Amniotic stem cell (primary cell): ENCODE data around the gene LYZL6.
"Not testable (repeated sequence)": the region's sequence is repeated elsewhere in the genome, so short reads cannot be mapped to it uniquely, and the experiment has no call there.

Experiments
- DNase-seq: peaks from one replicate; lab custom pipeline; 2025; lab: John Stamatoyannopoulos, UW

LYZL6 gene

DNA sequence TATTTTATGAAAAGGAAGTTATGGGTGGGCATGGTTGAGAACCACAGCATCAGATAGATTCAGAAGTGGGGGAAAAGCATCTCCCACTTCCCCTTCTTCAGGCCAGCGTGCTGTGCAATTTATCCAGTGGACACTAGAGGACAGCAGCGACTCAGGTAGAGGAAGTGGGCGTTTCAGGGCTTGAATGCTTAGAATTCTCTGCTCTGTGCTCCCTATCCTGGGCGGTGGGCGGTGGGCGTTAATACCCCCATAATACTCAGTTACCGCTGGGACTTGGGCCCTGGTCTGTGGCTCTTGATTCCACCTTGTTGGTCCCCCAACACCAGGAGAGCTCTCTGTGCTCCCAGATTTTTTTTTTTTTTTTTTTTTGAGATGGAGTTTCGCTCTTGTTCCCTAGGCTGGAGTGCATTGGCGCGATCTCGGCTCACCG, 3.7 kb upstream of the LYZL6 start:
- no peak for DNase-seq

DNA sequence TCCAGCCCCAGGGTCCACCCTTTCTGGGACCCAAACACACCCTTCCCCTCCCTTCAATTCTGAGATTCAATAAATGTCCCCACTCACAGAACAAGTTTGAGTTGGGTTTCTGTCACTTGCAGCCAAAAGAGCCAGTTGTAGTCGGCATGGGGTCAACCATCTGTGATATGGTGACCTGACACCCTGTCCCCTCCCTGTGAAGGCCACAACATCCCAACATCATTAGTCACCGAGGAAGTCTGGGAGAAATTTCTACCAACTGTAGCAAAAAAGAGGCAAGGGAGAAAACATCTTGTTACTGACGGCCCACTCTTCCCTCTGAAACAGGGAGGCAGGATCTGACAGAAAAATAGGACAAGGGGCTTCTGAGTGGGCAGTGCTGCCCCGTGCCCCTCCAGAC, 638 bp upstream of the LYZL6 start:
- DNase-seq: no peak

DNA sequence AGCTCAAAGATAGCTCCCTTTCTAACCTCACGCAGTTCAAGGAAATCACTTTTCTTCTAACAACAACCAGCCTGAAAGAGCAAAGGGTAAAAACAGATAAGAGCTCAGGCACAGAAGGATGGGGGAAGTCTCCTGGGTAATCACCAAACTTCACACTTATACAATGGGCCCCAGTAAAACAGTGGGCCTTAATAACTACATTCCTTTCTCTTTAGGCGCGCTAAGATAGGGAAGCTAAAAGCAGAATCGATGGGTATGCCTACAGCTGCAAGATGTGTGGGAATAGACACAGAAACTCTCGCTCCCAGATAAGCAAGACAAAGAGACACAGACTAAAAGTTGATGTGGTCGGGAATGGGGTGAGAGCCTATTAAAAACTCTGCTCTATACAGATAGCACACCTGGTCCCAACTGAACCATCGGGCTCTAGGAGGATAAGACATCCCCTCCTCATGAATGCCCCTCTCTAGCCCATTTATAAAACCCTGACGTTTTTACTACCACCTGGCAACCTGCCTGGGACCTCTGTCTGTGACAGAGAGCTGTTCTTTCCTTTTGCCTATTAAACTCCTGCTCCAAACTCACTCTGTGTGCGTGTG, 826 bp downstream of the LYZL6 start:
- no peak for DNase-seq

DNA sequence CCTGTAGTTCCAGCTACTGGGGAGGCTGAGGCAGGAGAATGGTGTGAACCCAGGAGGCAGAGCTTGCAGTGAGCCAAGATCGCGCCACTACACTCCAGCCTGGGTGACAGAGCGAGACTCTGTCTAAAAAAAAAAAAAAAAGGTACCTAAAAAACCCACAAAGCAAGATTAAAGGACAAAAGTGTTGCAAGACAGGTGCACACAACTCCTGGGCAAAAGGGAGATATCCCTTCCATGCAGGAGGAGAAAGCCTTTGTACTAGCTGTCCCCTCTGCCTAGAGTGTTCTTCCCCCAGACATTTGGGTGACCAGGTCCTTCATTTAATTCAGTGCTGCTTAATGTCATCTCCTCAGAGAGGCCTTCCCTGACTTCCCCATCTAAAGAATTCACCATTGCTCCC, 5.0 kb downstream of the LYZL6 start:
- DNase-seq: not testable (repeated sequence)

DNA sequence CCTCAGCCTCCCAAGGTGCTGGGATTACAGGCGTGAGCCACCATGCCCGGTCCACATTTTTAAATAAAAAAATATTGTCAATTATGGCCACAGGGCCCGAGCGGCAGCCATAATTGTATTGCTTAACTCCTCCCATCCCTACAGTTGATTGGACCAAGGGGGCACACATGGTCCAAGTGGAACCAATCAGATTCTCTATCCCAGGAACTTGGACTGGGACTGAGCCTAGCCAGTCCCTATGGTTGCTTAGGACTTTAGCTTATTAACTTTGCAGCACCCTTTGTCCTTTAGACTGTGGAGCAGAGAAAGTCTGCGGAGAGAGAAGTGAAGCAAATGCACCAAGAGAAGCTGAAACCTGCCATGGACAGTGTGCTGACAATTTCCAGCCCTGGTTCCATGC, 7.5 kb downstream of the LYZL6 start:
- DNase-seq: no peak

DNA sequence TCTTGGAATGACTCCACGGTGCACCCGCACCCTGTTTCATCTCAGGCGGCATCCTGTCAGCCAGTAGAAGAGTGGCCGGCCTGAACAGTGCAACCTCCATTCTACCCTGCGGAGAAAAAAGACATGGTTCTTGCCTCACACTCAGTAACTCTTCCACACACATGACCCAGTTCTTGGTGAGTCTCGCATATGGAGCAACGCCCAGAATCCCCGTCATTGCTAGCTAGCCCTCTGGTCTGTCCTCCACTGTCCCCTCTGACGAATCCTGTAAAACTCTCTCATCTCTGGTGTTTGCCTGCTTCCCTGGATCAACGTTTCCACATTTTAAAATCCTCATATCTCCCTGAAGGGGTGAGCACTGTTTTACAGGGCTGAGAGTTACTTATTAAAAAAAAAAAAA, 8.8 kb downstream of the LYZL6 start:
- DNase-seq: no peak

DNA sequence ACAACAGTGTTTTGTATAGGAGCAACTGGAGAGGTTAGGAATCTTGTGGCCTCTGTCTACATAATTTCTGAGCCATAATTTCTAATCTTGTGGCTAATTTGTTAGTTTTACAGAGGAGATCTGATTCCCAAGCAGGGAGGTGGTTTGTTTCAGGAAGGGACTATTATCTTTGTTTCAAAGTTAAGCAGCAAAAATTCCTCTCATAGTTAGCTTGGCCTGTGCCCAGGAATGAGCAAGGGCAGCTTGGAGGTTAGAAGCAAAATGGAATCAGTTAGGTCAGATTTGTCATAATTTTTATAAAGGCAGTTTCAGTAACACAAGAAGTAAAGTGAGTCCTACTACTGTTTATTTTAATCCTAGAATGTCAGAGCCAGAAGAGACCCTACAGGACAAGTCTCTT, 10.9 kb downstream of the LYZL6 start:
- DNase-seq: no peak

DNA sequence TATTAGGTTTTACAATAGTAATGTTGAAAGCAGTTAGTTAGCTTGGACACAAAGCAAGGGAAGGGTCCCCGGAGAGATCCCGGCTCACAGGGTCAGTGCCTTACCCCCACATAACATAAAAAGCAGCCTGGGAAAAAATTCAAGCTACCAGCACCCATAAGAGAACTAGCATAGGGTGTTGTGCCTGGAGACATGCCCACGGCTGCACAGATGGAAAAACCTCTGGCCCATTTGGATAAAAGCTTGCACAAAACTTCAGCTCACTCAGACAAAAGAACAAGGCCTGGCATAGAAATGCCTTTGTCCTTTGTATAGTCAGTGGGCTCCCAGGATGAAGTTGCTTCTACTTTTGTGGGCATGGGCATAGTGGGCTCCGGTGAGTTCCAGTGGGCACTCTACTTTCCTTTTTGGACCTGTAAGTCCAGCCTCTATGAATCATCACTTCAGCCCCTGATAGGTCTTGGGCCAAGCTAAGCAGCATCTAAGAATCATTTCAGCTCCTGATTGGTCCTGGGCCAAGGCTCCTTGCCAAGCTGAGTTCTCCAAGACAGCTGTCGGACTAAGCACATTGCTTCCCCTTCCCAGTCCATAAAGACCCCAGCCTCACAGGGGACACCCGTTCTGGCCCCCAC, 11.6 kb downstream of the LYZL6 start:
- no peak for DNase-seq

DNA sequence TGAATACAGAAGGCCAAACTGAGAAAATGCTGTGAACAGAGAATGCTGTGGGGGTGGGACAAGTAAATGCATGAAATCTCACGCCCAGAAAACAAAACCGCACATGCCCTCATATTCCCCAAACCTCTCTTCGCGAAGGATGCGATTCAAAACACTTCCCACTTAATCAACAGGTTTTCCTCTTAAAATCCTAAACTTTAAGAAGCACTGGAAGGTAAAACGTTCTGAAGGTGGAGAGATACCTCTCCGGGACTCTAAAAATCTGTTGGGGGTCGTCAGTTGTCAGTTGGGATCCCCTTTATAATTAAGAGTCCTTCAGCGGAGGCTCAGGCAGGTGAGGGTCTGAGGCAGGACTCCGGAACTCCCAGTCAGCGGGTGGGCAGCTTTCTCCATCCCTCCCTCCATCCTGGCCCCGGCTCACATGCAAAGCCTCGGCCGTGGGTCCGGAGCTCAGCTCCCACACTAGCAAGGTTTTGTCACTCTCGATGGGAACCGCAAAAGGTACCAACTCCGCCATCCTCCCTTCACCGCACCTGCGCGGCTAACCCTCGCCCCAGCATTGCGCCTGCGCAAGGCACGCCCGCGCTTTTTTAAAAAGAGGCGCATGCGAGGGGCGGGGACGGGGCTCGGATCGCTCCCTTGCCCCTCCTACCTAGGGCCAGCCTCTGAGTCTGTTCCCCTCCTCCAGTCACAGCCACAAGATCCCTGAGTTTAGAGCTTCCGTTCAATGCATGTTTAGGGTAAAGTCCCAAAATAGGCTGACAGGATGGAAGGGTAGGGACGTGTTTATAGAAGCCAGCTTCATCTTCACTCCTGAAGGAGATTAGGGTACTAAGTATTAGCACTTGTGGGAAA, 13.1 kb downstream of the LYZL6 start, which contains the start of gene RDM1:
Gene RDM1, minus strand, starts transcription at position 563 of the 855 bp plus-strand sequence. Its CDS starts 46 bp downstream, at position 517.
- DNase-seq: no peak

DNA sequence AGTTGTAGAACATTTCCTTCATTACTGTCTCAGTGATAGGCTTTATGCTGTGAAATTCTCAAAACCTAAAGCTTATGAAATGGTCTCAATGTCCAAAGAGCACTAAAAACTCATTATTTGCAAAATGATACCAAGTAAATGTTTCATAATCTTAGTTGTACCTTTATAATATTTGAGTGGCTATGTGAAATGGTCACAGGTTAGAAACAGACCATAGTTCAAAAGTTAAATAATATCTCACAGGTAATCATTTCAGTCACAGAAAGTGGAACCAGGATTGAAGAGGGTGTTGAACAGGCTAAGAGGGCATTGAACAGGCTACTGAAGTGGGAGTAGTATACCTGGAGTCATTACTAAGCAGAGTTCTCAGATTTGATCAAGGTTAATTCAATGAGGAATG, 15.8 kb downstream of the LYZL6 start:
- no peak for DNase-seq

DNA sequence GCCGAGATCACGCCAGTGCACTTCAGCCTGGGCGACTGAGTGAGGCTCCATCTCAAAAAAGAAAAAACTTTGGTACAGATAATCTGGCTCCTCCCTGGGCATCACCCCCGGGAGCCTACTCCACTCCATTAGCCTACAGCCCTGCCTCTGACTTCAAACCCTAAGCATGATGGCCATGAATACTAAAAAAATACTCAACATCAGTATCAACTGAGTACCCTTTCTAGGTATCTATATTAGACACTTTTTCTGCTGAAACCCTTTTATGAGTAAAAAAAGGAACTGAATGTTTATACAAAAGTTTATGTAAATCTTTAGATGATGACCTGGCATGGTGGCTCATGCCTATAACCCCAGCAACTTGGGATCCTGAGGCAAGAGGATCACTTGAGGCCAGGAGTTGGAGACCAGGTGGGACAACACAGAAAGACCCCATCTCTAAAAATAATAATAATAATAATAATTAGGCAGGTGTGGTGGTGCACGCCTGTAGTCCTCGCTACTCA, 19.9 kb downstream of the LYZL6 start:
- DNase-seq: no peak

DNA sequence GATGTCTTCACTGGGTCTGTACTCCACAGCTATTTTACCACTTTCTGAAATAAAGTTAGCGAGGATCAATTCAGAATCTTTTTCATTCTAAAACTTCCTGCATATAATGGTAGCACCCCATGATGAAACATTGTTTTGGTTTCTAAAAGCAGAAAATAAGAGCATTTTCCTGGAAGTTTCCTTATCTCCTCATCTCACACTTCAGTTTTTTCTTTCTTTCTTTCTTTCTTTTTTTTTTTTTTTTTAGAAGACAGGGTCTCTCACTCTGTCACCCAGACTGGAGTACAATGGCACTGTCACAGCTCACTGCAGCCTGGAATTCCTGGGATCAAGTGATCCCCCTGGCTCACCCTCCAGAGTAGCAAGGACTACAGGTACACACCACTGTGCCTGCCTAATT, 23.3 kb downstream of the LYZL6 start:
- DNase-seq: no peak

DNA sequence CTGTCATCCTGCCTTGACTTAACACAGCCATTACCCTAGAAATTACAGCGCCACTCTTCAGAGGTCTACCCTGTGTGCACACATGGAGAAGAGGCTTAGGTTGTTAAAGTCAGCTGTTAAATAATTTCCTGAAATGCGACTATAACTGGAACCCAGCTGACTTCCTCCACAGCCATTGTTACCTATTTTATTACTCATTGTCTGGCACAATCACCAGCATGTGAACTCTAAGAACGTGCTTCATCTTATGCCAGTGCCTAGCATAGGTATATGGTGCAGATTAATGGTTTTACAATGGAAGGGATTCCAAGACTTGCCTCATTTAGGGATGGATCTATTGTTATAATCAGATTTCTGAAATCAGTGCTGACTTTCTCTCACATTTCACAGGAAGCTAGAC, 24.8 kb downstream of the LYZL6 start:
- no peak for DNase-seq

DNA sequence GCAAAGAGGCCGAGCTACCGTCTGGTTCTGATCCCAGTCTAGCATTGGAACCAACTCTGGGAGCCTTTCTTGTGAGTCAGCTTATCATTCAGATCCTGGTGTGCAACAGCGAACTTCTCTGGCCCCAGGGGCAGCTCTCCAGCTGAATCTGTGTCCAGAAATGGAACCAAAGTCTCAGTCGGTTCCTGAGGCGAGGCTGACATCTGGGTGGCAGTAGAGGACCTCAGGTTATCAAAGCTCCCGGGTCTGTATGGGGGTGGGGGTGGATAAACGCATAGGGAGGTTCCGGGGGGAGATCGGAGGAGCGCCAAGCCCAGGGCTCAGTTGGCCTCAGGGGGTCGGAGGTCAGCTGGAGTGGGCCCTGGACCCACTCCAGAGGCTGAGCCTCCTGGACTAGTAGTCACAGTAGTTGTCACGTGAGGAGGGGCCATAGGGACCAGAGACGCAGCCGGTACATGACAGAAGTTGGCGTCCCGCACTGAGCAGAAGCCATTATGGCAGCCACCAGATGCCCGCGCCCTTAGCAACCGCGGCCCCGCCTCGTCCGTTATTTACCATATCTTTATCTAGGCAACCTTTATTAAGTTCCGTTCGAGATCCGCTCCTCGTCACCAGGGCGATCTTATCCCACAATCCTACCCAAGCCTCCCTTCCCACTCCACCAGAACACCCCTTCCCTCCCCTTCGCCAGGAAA, 25.8 kb downstream of the LYZL6 start:
- DNase-seq: no peak

DNA sequence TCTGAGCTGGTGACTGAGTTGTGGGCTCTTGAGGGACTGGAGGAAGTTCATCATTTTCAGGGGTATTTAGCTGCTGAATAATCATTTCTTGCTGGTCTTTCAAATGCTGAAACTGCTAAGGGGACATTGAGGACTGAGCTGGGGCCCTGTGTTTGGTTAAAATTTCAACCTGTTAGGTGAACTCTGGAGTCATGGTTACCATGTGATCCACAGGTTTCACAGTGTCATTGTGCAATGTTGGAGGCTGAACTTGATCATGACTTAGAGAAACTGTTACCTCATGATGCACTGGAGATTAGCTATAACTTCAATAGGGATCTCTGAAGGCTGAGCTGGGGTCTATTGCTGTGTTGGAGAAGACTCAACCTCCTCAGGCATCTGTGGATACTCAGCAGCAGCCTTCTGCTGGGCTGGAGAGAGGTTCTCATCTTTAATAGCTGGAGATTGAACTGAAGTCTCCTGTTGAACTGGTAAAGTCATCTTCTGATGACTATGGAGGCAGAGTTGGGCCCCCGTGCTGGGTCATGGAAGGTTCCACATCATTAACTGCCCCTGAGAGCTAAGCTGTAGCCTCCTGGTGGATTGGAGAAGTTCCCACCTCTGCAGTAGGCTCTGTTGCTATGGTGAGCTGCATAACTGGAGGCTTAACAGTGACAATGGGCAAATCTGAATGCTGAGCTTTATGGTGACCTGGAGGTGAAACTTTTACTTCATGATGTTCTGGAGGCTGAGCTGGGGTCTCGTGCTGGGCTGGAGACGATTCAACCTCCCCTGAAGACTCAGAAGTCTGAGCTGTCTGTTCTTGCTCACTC, 28.2 kb downstream of the LYZL6 start:
- DNase-seq: no peak

DNA sequence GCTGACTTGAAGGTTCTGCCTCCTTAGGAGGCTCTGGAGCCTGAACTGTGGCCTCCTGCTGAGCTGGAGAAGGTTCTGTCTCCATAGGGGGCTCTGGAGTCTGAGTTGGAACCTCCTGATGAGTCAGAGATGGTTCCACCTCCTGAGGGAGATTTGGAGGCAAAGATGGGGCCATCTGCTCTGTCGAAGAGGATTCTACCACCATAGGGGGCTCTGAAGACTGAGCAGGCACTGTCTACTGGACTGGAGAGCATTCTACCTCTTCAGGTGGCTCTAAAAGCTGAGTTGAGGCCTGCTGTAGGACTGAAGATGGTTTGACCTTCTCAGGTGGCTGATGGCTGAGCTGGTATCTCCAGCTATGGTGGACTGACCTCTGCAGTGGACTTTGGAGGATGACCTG, 29.2 kb downstream of the LYZL6 start:
- DNase-seq: no peak

DNA sequence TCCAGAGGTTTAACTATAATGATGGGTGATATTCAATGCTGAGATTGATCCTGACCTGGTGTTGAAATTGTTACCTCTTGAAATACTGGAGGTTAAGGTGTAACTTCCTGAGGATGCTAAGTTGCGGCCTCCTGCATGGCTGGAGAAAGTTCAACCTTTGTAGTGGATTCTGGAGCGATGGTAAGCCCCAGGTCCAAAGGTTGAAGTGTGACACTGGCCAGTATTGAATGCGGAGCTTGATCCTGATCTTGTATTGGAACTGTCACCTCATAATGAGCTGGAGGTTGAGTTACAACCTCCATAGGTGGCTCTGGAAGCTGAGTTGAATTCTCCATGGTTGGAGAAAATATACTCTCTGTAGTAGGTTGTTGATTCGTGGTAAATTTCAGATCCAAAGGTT, 29.9 kb downstream of the LYZL6 start:
- DNase-seq: no peak

DNA sequence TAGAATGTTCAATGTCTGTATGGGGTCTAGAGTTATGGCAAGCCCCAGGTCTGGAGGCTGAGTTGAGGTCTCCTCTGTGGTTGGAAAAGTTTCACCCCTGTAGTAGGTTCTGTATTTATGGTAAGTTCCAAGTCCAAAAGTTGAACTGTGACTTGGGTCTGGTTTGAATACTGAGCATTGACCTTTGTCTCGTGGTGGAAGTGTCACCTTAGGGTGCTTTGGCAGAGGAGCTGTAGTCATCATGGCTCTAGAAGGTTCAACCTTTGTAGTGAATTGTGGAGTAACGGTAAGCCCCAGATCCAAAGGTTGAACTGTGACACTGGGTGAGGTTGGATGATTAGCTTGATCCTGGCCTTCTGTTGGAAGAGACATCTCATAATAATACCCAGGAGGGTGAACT, 30.6 kb downstream of the LYZL6 start:
- no peak for DNase-seq

DNA sequence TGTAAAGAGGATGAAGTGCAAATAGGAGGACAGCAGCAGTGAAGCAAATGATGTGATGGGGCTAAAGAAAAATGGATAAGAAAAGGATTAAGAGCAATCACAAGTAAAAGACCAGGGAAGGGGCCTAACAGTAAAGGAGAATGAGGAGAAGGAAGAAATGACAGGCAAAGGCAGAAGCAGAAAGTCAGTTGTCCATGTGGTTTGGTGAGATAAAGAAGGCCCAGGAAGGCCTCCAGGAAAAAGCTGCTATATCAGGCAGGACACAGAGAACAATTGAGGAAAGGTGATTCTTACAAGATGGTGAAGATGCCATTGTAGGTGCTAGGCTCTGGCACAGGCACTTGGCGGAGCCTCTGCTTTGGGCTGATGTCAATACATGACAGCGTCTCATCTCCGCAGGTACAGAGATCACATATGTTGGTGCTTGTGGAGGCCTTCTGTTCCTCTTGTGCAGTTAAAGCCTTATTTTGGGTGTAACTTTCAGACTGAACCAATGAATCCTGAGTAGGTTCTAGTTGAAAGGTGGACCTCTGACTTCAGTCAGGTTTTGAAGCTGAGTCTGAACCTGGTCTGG, 31.1 kb downstream of the LYZL6 start:
- DNase-seq: no peak

DNA sequence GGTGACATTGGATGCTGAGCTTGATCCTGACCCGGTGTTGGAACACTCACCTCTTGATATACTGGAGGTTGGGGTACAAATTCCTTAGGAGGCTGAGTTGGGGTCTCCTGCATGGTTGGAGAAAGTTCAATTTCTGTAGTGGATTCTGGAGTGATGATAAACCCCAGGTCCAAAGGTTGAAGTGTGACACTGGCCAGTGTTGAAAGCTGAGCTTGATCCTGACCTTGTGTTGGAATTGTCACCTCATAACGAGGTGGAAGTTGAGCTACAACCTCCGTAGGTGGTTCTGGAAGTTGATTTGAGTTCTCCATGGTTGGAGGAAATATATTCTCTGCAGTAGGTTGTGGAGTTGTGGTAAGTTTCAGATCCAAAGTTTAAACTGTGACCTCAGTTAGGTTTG, 34.1 kb downstream of the LYZL6 start:
- no peak for DNase-seq

DNA sequence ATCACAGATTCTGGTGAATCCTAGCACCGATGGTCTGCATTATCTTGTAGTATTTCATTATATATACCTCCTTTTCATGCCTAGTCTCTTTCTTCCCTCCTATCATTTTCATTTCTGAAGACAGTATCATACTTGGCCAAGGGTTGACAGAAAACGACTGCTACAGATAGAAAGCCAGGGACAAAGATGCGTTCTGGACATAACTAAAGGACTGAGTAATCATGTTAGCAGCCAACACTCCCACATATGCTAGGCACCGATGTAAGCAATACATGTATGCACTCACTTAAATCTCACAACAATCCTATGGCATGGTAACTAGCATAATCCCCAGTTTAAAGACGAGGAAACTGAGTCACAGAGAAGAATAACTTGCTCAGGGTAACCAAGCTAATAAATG, 35.8 kb downstream of the LYZL6 start:
- no peak for DNase-seq
